GM18520 (cell line): ENCODE data around the gene NCAPH2.

Experiments used
- ATAC-seq: cut with Tn5 transposase; IDR thresholded peaks from one replicate; pipeline ENCODE4 v1.9.1; 2021; ENCODE audit not compliant: unreplicated experiment

Gene NCAPH2

GRCh38 chr22:50569041-50569459 is 61.0 kb downstream of the NCAPH2 start:
- no peak for ATAC-seq

- ATAC-seq: no peak
Observed at GRCh38 chr22:50569896-50570535, 62.0 kb downstream of the NCAPH2 start.

- ATAC-seq: no peak
Observed at GRCh38 chr22:50570861-50571260, 62.8 kb downstream of the NCAPH2 start.

- no peak for ATAC-seq
Observed at GRCh38 chr22:50571264-50572175, 63.5 kb downstream of the NCAPH2 start.

- no peak for ATAC-seq
Observed at GRCh38 chr22:50572965-50573364, 64.9 kb downstream of the NCAPH2 start.

- ATAC-seq: no peak
Observed at GRCh38 chr22:50573491-50574382, 65.7 kb downstream of the NCAPH2 start.

- ATAC-seq: no peak
Observed at GRCh38 chr22:50574383-50574755, 66.3 kb downstream of the NCAPH2 start.
